ENCODE measurements around the gene PCDHGB1. TPM values are rescaled to one million over a fixed set of nuclear protein-coding genes. Genes with fewer than 3 reads are reported as not detected.

The PCDHGB1 gene
- polyA plus RNA-seq, 3 donors: not detected

DNA sequence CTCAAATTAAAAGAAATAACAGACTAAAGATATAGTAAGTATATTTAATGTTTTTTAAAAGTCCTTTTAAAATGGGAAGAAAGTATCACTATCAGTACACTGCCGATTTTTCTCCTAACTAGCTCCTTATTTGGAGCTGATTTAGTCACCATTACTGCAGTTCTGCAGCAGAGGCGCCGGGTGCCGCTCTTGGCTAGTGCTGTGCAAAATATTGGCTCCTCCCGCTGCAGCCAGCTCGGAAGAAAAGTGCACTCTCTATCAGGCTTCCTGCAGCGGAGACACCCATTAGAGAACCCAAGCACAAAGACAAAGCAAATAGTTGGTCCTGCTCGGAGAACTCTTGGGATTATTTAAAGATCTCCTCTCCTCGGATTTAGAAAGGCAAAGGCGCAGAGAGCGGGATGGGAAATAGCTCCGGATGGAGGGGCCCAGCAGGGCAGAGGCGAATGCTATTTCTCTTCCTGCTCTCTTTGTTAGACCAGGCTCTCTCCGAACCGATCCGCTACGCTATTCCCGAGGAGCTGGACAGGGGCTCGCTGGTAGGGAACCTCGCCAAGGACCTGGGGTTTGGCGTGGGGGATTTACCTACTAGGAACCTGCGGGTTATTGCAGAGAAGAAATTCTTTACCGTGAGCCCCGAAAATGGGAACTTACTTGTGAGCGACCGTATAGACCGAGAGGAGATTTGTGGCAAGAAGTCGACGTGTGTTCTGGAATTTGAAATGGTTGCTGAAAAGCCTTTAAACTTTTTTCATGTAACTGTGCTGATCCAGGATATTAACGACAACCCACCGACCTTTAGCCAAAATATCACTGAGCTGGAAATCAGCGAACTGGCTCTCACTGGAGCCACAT, 20.3 kb downstream of the PCDHGB1 start, which contains the start of gene PCDHGB3:
Gene PCDHGB3, plus strand, starts transcription at position 249 of the 855 bp plus-strand sequence. Its CDS starts 153 bp downstream, at position 402.
- no peak for DNase-seq
- intact Hi-C loops (cut with micrococcal nuclease): no loop called here
- Histone ChIP-seq H3K27ac (ENCODE audit: low read depth in 1 of 2, low read length in 2 of 2) (no peak within 1 kb of the TSS), H3K79me2 (ENCODE audit: insufficient read depth, low read length) (no peaks in the 10 kb centered on the region), H3K36me3 (replicated peaks in 1 of 2; ENCODE audit: control insufficient read depth in 1 of 2, insufficient read depth in 2 of 2, low read length in 2 of 2) (no peaks in the 10 kb centered on the region), H3K9ac (ENCODE audit: insufficient read depth, low read length, poor library complexity, severe bottlenecking) (no peak within 1 kb of the TSS), H3K9me3 (replicated peaks in 1 of 2; ENCODE audit: control insufficient read depth in 1 of 2, insufficient read depth in 1 of 2, low read length in 2 of 2) (peaks cover 59 to 66% of the 10 kb centered on the region in 2 donors), H3K27me3 (ENCODE audit: control insufficient read depth in 2 of 2, insufficient read depth in 2 of 2, low read length in 2 of 2) (peaks cover 44 to 100% of the 10 kb centered on the region in 2 donors), H3K4me1 (ENCODE audit: control insufficient read depth in 1 of 2, insufficient read depth in 2 of 2, low read length in 2 of 2) (no peaks in the 10 kb centered on the region), H3K4me3 (replicated peaks in 1 of 3; ENCODE audit: low read depth in 2 of 3, low read length in 3 of 3) (peak within 1 kb of the TSS in 2 of 3 experiments; percentile 8 to 53), H2AFZ (ENCODE audit: insufficient read depth, low read depth, low read length, poor library complexity, severe bottlenecking) (no peak within 1 kb of the TSS), H3K4me2 (replicated peaks; ENCODE audit: extremely low read depth, low read length, poor library complexity, severe bottlenecking) (peak within 1 kb of the TSS; percentile 58), H4K20me1 (ENCODE audit: insufficient read depth, low read length) (no peaks in the 10 kb centered on the region)
- H3K9me3 Mint-ChIP-seq: peaks cover 44 to 79% (median 68%) of the 10 kb centered on the region in 7 donors
- peaks cover 6 to 12% of the 10 kb centered on the region in 2 donors for H3K36me3 Mint-ChIP-seq
- peak within 1 kb of the TSS; percentile 68 to 88 for H3K4me3 Mint-ChIP-seq
- H3K4me1 Mint-ChIP-seq: peaks cover 8% of the 10 kb centered on the region
- peaks cover 60 to 78% (median 75%) of the 10 kb centered on the region in 3 donors for H3K27me3 Mint-ChIP-seq (ENCODE audit: low read depth in 3 of 3)
- TF ChIP-seq, protein P1, sequence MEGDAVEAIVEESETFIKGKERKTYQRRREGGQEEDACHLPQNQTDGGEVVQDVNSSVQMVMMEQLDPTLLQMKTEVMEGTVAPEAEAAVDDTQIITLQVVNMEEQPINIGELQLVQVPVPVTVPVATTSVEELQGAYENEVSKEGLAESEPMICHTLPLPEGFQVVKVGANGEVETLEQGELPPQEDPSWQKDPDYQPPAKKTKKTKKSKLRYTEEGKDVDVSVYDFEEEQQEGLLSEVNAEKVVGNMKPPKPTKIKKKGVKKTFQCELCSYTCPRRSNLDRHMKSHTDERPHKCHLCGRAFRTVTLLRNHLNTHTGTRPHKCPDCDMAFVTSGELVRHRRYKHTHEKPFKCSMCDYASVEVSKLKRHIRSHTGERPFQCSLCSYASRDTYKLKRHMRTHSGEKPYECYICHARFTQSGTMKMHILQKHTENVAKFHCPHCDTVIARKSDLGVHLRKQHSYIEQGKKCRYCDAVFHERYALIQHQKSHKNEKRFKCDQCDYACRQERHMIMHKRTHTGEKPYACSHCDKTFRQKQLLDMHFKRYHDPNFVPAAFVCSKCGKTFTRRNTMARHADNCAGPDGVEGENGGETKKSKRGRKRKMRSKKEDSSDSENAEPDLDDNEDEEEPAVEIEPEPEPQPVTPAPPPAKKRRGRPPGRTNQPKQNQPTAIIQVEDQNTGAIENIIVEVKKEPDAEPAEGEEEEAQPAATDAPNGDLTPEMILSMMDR (IDR thresholded peaks at IDR 0.05): no peak
- no peak within 1 kb of the TSS for H3K27ac Mint-ChIP-seq
- 19% methylated on average over 30 of the region's 32 CpGs for WGBS (ENCODE audit: insufficient coverage)

DNA sequence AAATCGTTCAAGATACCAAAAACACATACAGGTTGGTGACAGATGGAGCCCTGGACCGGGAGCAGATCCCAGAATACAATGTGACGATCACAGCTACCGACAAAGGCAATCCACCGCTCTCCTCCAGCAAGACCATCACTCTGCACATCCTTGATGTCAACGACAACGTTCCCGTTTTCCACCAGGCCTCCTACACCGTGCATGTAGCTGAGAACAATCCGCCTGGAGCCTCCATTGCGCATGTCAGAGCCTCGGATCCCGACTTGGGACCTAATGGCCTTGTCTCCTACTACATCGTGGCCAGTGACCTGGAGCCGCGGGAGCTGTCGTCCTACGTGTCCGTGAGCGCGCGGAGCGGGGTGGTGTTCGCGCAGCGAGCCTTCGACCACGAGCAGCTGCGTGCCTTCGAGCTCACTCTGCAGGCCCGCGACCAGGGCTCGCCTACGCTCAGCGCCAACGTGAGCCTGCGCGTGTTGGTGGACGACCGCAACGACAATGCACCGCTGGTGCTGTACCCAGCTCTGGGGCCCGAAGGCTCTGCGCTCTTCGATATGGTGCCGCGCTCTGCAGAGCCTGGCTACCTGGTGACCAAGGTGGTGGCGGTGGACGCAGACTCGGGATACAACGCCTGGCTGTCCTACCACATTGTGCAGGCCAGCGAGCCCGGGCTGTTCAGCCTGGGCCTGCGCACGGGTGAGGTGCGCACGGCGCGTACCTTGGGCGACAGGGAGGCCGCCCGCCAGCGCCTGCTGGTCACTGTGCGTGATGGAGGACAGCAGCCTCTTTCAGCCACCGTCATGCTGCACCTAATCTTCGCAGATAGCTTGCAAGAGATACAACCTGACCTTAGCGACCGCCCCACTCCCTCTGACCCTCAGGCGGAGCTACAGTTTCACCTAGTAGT, 21.9 kb downstream of the PCDHGB1 start:
- WGBS (ENCODE audit: insufficient coverage): 40% methylated on average over 69 of the region's 69 CpGs
- H3K27ac ChIP-seq (ENCODE audit: low read depth in 1 of 2, low read length in 2 of 2): no peak overlapping the region
- H3K4me1 ChIP-seq (ENCODE audit: control insufficient read depth in 1 of 2, insufficient read depth in 2 of 2, low read length in 2 of 2): no peaks in the 10 kb centered on the region
- peaks cover 37 to 96% of the 10 kb centered on the region in 2 donors for H3K27me3 ChIP-seq (ENCODE audit: control insufficient read depth in 2 of 2, insufficient read depth in 2 of 2, low read length in 2 of 2)
- H3K4me3 ChIP-seq (replicated peaks in 1 of 3; ENCODE audit: low read depth in 2 of 3, low read length in 3 of 3): no peak overlapping the region
- Mint-ChIP-seq H3K27me3 (ENCODE audit: low read depth in 3 of 3) (peaks cover 46 to 77% (median 72%) of the 10 kb centered on the region in 3 donors), H3K36me3 (peaks cover 6 to 11% of the 10 kb centered on the region in 2 donors), H3K27ac (no peak overlapping the region), H3K4me1 (peaks cover 8% of the 10 kb centered on the region), H3K9me3 (peaks cover 42 to 79% (median 67%) of the 10 kb centered on the region in 7 donors), H3K4me3 (peak overlapping the region in 1 of 2 donors; percentile 59)
- no peak overlapping the region for H3K9ac ChIP-seq (ENCODE audit: insufficient read depth, low read length, poor library complexity, severe bottlenecking)
- no peaks in the 10 kb centered on the region for H4K20me1 ChIP-seq (ENCODE audit: insufficient read depth, low read length)
- TF ChIP-seq, protein P1 (IDR thresholded peaks at IDR 0.05): no peak
- H3K9me3 ChIP-seq (replicated peaks in 1 of 2; ENCODE audit: control insufficient read depth in 1 of 2, insufficient read depth in 1 of 2, low read length in 2 of 2): peaks cover 59 to 66% of the 10 kb centered on the region in 2 donors
- no peak overlapping the region for H2AFZ ChIP-seq (ENCODE audit: insufficient read depth, low read depth, low read length, poor library complexity, severe bottlenecking)
- H3K4me2 ChIP-seq (replicated peaks; ENCODE audit: extremely low read depth, low read length, poor library complexity, severe bottlenecking): no peak overlapping the region
- no peak for DNase-seq
- no peaks in the 10 kb centered on the region for H3K36me3 ChIP-seq (replicated peaks in 1 of 2; ENCODE audit: control insufficient read depth in 1 of 2, insufficient read depth in 2 of 2, low read length in 2 of 2)
- intact Hi-C loops (cut with micrococcal nuclease): no loop called here
- no peaks in the 10 kb centered on the region for H3K79me2 ChIP-seq (ENCODE audit: insufficient read depth, low read length)
